IPS-18a (cell line): ENCODE measurements around the gene SNX5.

ENCODE experiments used
- H3K27ac ChIP-seq: one replicate; pipeline ENCODE4 v1.5.1; 2013; ENCODE audit warnings: low read length
- H3K27me3 ChIP-seq: one replicate; pipeline ENCODE4 v1.6.1; 2013; ENCODE audit warnings: mild to moderate bottlenecking, low read length; ENCODE audit not compliant: control insufficient read depth, insufficient read depth
- H3K36me3 ChIP-seq: one replicate; pipeline ENCODE4 v1.6.1; 2013; ENCODE audit warnings: low read depth, low read length; ENCODE audit not compliant: control insufficient read depth
- H3K4me1 ChIP-seq: one replicate; pipeline ENCODE4 v1.6.1; 2013; ENCODE audit warnings: low read depth, low read length; ENCODE audit not compliant: control insufficient read depth
- H3K4me3 ChIP-seq: one replicate; pipeline ENCODE4 v1.5.1; 2013; ENCODE audit warnings: low read length
- H3K9ac ChIP-seq: one replicate; pipeline ENCODE4 v1.6.1; 2013; ENCODE audit warnings: mild to moderate bottlenecking, low read length, moderate library complexity
- H3K9me3 ChIP-seq: one replicate; pipeline ENCODE4 v1.6.1; 2013; ENCODE audit warnings: low read depth, low read length; ENCODE audit not compliant: control insufficient read depth

Gene SNX5

DNA sequence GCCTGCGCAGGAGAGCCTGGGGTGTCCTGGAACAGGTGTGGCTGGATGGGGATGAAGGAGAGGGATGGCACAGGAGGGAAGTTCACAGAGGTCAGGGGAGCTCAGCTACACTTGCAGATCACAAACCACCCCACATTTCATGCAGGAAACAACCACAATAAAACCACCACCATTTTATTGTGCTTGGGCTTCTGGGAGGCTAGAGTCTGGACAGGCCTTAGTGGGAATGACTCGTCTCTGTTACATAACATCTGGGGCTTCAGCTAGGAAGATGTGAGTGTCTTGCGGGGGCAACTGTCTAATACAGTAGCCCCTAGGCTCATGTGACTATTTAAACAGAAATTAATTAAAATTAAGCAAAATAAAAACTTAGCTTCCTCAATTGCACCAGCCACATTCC, 33.4 kb downstream of the SNX5 start:
- Histone ChIP-seq H3K4me1 (peaks cover 41% of the 10 kb centered on the region), H3K9ac (no peak overlapping the region), H3K27me3 (peaks cover 3% of the 10 kb centered on the region), H3K27ac (no peak overlapping the region), H3K36me3 (no peaks in the 10 kb centered on the region), H3K9me3 (no peaks in the 10 kb centered on the region), H3K4me3 (no peak overlapping the region)

- H3K4me3 ChIP-seq: no peak overlapping the region
- H3K27me3 ChIP-seq: peaks cover 3% of the 10 kb centered on the region
- peaks cover 32% of the 10 kb centered on the region for H3K4me1 ChIP-seq
- H3K9ac ChIP-seq: no peak overlapping the region
- no peak overlapping the region for H3K27ac ChIP-seq
- H3K36me3 ChIP-seq: no peaks in the 10 kb centered on the region
- no peaks in the 10 kb centered on the region for H3K9me3 ChIP-seq
These were observed 34.3 kb downstream of the SNX5 start for GRCh38 chr20:17934141-17934862.

GRCh38 chr20:17933711-17934110, 34.9 kb downstream of the SNX5 start:
- Histone ChIP-seq H3K36me3 (no peaks in the 10 kb centered on the region), H3K27ac (no peak overlapping the region), H3K27me3 (peaks cover 3% of the 10 kb centered on the region), H3K4me1 (peaks cover 27% of the 10 kb centered on the region), H3K9me3 (no peaks in the 10 kb centered on the region), H3K4me3 (no peak overlapping the region), H3K9ac (no peak overlapping the region)

GRCh38 chr20:17933121-17933520, 35.5 kb downstream of the SNX5 start:
- Histone ChIP-seq H3K36me3 (no peaks in the 10 kb centered on the region), H3K4me1 (peaks cover 24% of the 10 kb centered on the region), H3K4me3 (no peak overlapping the region), H3K9ac (no peak overlapping the region), H3K27me3 (peaks cover 3% of the 10 kb centered on the region), H3K9me3 (no peaks in the 10 kb centered on the region), H3K27ac (no peak overlapping the region)

DNA sequence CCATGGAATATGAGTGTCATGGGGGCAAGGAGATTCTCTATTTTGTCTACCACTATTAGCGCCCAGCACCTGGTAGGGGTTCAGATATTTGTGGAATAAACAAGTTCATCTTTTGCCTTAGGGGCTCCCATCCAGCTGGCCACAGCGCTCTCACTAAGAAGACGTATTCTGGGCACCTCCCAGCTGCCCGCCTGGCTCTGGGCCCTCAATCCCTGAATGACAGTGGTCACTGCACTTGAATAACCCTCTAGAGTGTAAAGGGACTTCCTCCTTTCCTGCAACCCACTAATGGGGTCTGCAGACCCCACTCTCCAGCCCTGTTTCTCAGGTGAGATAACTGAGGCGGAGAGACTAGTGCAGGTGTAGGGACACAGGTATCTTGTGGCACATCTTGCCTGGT, 36.2 kb downstream of the SNX5 start:
- H3K4me3 ChIP-seq: no peak overlapping the region
- H3K9ac ChIP-seq: no peak overlapping the region
- peaks cover 24% of the 10 kb centered on the region for H3K4me1 ChIP-seq
- no peak overlapping the region for H3K27ac ChIP-seq
- H3K36me3 ChIP-seq: no peaks in the 10 kb centered on the region
- no peaks in the 10 kb centered on the region for H3K9me3 ChIP-seq
- H3K27me3 ChIP-seq: peaks cover 3% of the 10 kb centered on the region

DNA sequence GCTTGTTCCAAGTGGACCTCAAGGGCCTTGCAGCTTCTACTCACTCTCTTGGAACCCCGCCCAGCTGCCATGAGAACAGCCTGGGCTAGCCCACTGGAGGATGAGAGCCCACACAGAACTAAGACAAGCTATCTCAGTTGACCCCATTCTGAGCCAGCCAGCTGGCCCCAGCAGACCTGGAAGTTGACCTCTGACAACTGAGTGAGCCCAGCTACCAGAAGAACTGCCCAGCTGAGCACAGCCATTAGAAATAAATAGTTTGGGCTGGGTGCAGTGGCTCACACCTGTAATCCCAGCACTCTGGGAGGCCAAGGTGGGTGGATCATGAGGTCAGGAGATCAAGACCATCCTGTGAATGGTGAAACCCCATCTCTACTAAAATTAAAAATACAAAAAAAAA, 37.1 kb downstream of the SNX5 start:
- Histone ChIP-seq H3K4me1 (peaks cover 15% of the 10 kb centered on the region), H3K36me3 (no peaks in the 10 kb centered on the region)

GRCh38 chr20:17928633-17929311, 39.8 kb downstream of the SNX5 start:
- H3K9me3 ChIP-seq: no peaks in the 10 kb centered on the region
- peaks cover 3% of the 10 kb centered on the region for H3K4me1 ChIP-seq
- H3K36me3 ChIP-seq: no peaks in the 10 kb centered on the region
- no peak overlapping the region for H3K9ac ChIP-seq
- H3K27ac ChIP-seq: no peak overlapping the region
- peaks cover 3% of the 10 kb centered on the region for H3K27me3 ChIP-seq
- no peak overlapping the region for H3K4me3 ChIP-seq

More for the DNA sequence above, 37.1 kb downstream of the SNX5 start:
- Histone ChIP-seq H3K4me3 (no peak overlapping the region), H3K27me3 (peaks cover 3% of the 10 kb centered on the region), H3K9ac (no peak overlapping the region), H3K27ac (no peak overlapping the region), H3K9me3 (no peaks in the 10 kb centered on the region)

DNA sequence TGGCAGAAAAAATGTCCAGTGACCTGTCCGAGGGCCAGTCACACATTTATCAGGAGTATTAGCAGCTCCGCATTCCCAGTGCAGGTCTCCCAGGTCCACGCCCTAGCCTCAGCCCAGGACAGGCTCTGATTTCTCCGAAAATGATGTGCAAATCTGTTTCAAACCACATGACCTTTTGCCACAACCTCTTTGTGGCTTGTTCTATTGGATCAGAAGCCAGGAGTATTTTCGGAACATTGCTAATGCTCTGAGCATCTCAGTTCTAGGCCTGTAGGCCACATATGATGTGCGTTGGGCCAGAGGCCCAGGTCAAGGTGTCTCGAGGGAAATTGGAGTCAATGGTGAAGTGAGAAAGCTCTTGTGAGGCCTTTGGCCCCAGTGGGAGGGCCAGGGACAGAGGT, 40.4 kb downstream of the SNX5 start:
- Histone ChIP-seq H3K36me3 (no peaks in the 10 kb centered on the region), H3K4me3 (no peak overlapping the region), H3K9me3 (no peaks in the 10 kb centered on the region), H3K4me1 (no peaks in the 10 kb centered on the region), H3K9ac (no peak overlapping the region), H3K27ac (no peak overlapping the region), H3K27me3 (peaks cover 3% of the 10 kb centered on the region)

DNA sequence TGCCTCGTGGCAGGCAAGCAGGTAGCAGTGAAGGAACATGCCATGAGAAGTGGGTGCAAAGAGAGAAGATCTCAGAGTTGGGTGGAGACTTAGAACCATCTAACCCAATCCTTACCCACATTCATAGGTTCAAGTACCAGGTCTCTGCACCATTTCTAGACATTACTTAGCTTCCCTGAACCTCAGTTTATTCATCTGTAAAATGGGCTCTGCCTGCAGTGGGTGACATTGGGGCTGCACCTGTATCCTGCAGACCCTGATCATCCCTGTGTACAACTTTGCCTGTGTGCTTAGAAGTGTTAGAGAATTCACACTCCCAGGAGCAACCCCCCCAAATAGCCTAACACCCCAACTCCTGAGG, 42.7 kb downstream of the SNX5 start:
- H3K4me3 ChIP-seq: no peak overlapping the region
- H3K9me3 ChIP-seq: no peaks in the 10 kb centered on the region
- no peak overlapping the region for H3K9ac ChIP-seq
- no peak overlapping the region for H3K27ac ChIP-seq
- no peaks in the 10 kb centered on the region for H3K4me1 ChIP-seq
- no peaks in the 10 kb centered on the region for H3K36me3 ChIP-seq
- no peaks in the 10 kb centered on the region for H3K27me3 ChIP-seq

DNA sequence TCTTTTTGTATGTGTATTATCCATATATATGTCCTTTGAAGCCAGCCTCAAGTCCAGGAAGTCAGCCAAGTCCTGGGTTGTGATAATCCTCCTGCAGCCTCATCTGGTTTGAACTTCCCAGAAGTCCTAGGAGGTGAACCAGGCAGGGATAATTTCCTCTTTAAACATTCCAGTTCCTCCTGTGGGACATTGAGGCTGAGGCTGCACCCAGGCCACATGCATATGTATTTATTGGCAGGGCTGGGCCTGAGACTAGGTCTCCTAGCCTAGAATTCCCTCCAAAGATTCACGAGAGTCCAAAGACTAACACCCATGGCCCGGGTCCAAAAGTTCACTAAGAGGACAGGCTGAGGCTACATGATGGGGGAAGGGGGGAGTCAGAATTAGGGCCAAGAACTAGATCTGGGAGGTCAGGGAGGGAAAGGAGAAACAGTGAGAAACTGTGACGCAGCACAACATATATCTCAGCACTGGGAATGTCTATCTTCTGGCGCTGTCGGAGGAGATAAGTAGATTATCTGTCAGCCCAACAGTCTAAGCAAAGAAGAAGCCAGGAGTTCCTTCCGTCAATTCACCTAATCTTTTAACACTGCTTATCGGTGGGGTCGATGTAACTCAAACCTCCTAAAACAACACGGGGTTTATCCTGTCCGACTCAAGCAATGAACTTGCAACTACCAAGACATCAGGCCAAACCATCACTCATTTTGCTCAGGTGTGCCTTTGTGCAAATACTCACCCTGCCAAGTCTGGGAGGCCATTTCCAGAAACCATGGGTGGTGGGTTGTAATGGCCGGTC, 43.3 kb downstream of the SNX5 start:
- H3K4me1 ChIP-seq: no peaks in the 10 kb centered on the region
- H3K9ac ChIP-seq: no peak overlapping the region
- H3K36me3 ChIP-seq: no peaks in the 10 kb centered on the region
- H3K27ac ChIP-seq: no peak overlapping the region
- no peaks in the 10 kb centered on the region for H3K9me3 ChIP-seq
- no peak overlapping the region for H3K4me3 ChIP-seq
- no peaks in the 10 kb centered on the region for H3K27me3 ChIP-seq

- Histone ChIP-seq H3K4me3 (no peak overlapping the region), H3K9ac (no peak overlapping the region), H3K27me3 (no peaks in the 10 kb centered on the region), H3K27ac (no peak overlapping the region), H3K36me3 (no peaks in the 10 kb centered on the region), H3K9me3 (no peaks in the 10 kb centered on the region), H3K4me1 (no peaks in the 10 kb centered on the region)
These were observed 46.8 kb downstream of the SNX5 start for GRCh38 chr20:17921774-17922173.
